ENCODE measurements around the gene GGCT.

- TF ChIP-seq CTCF (IDR thresholded peaks at IDR 0.05) (no peak), POLR2A (IDR thresholded peaks at IDR 0.05) (no peak)
Observed at GRCh38 chr7:30466266-30466665, 38.4 kb downstream of the GGCT start.

Data from adrenal gland (tissue), 5 donors.